Endothelial cell of umbilical vein (primary cell): Measurements from ENCODE around the gene NRBF2. TPM values are rescaled to one million over a fixed set of nuclear protein-coding genes. Genes with fewer than 3 reads are reported as not detected.

ENCODE experiments used
- BruUV-seq: library from RNA; stranded (reverse); fragments of 400-500 nt; replicated peaks from 2 replicates; lab custom pipeline; 2021; lab: Mats Ljungman, UMichigan
- CTCF ChIA-PET: fragments of 300-600, 350-600 bp; sonication (Branson Sonifier 250); formaldehyde crosslinking; loops from one replicate; lab custom pipeline; 2021; ENCODE audit warnings: antibody characterized with exemption, inconsistent platforms; lab: Charles Lee
- POLR2A ChIA-PET: fragments of 300-600, 350-600 bp; sonication (Branson Sonifier 250); formaldehyde crosslinking; loops from one replicate; lab custom pipeline; 2021; ENCODE audit warnings: antibody characterized with exemption, inconsistent platforms; lab: Charles Lee
- DNase-seq: peaks from one replicate; pipeline ENCODE4 v3.0.0-alpha.2; 2011; ENCODE audit warnings: low read depth, low spot score
- FAIRE-seq: peaks from 2 replicates; lab custom pipeline; 2011; peaks lifted over from hg19 to GRCh38; lab: Jason Lieb, UNC
- H2AFZ ChIP-seq: 2 replicates; pipeline ENCODE4 v1.6.0; 2012; ENCODE audit warnings: low read depth, low read length, control low read depth, inconsistent platforms
- H3K27ac ChIP-seq: 2 replicates; pipeline ENCODE4 v1.5.1; 2011; ENCODE audit warnings: low read depth, mild to moderate bottlenecking, control low read depth, low read length, moderate library complexity; ENCODE audit not compliant: insufficient read depth
- H3K27me3 ChIP-seq, 2 experiments: 2 replicates each; pipeline versions ENCODE4 v1.6.0 to v1.6.1; 2011; ENCODE audit warnings: low read length in 2 of 2, mixed read lengths in 1 of 2; ENCODE audit not compliant: control insufficient read depth in 2 of 2, insufficient read depth in 2 of 2
- H3K36me3 ChIP-seq, 2 experiments: 2 replicates in 1 of 2; 3 replicates in 1 of 2; pipeline ENCODE4 v1.5.1; 2011; ENCODE audit warnings: low read length in 2 of 2, mild to moderate bottlenecking in 1 of 2, moderate library complexity in 1 of 2; ENCODE audit not compliant: control insufficient read depth in 2 of 2, insufficient read depth in 2 of 2; ENCODE audit errors: extremely low read depth in 1 of 2
- H3K4me1 ChIP-seq: 3 replicates; pipeline ENCODE4 v1.5.1; 2011; ENCODE audit warnings: mild to moderate bottlenecking, low read length; ENCODE audit not compliant: control insufficient read depth, insufficient read depth; ENCODE audit errors: extremely low read depth
- H3K4me2 ChIP-seq: 2 replicates; pipeline ENCODE4 v1.6.1; 2011; ENCODE audit warnings: low read length, control low read depth, mixed read lengths; ENCODE audit not compliant: insufficient read depth
- H3K4me3 ChIP-seq, 3 experiments: fragments of 200-600 bp in 1 of 3; sonication (generic), shearing (Covaris generic) in 1 of 3; replicated peaks in 1 of 3; 2 replicates each; pipeline ENCODE4 v1.5.1; 2011 to 2016; ENCODE audit warnings: control low read depth in 3 of 3, low read length in 3 of 3, mild to moderate bottlenecking in 2 of 3, inconsistent platforms in 1 of 3, low read depth in 1 of 3, moderate library complexity in 1 of 3; ENCODE audit not compliant: insufficient read depth in 1 of 3
- H3K79me2 ChIP-seq: 2 replicates; pipeline ENCODE4 v1.6.0; 2012; ENCODE audit warnings: low read length, inconsistent platforms; ENCODE audit not compliant: control insufficient read depth, insufficient read depth
- H3K9ac ChIP-seq: replicated peaks from 2 replicates; pipeline ENCODE3; 2011; ENCODE audit warnings: low read length, control low read depth; ENCODE audit not compliant: insufficient read depth; ENCODE audit errors: extremely low read depth
- H3K9me1 ChIP-seq: replicated peaks from 3 replicates; pipeline ENCODE4 v1.6.0; 2011; ENCODE audit warnings: mild to moderate bottlenecking, low read length; ENCODE audit not compliant: control insufficient read depth, insufficient read depth; ENCODE audit errors: extremely low read depth
- H3K9me3 ChIP-seq: replicated peaks from 2 replicates; pipeline ENCODE4 v1.5.1; 2012; ENCODE audit warnings: low read length, inconsistent platforms; ENCODE audit not compliant: control insufficient read depth, insufficient read depth
- H4K20me1 ChIP-seq: replicated peaks from 2 replicates; pipeline ENCODE3; 2011; ENCODE audit warnings: mild to moderate bottlenecking, low read length; ENCODE audit not compliant: control insufficient read depth, insufficient read depth; ENCODE audit errors: extremely low read depth
- CTCF ChIP-seq, 2 donors: IDR thresholded peaks; 1 replicate in 1 of 2; 2 replicates in 1 of 2; pipeline ENCODE4 v1.5.1; 2011; ENCODE audit warnings: low read length in 2 of 2, mild to moderate bottlenecking in 2 of 2, moderate library complexity in 2 of 2, control low read depth in 1 of 2, inconsistent platforms in 1 of 2, low read depth in 1 of 2; ENCODE audit not compliant: insufficient read depth in 1 of 2; ENCODE audit errors: extremely low read depth in 1 of 2
- EZH2 ChIP-seq: IDR thresholded peaks from 2 replicates; pipeline ENCODE4 v1.6.1; 2012; ENCODE audit warnings: borderline replicate concordance, low read depth, mild to moderate bottlenecking, moderate library complexity, low read length, inconsistent platforms; ENCODE audit not compliant: severe bottlenecking
- FOS ChIP-seq: IDR thresholded peaks from 2 replicates; pipeline ENCODE4 v1.6.1; 2011; ENCODE audit warnings: mild to moderate bottlenecking, low read length, moderate library complexity, borderline replicate concordance; ENCODE audit not compliant: insufficient read depth
- GATA2 ChIP-seq: IDR thresholded peaks from 2 replicates; pipeline ENCODE4 v1.7.0; 2011; ENCODE audit warnings: low read depth, mild to moderate bottlenecking, moderate library complexity, mixed read lengths, low read length; ENCODE audit not compliant: insufficient read length, insufficient read depth
- JUN ChIP-seq: IDR thresholded peaks from 2 replicates; pipeline ENCODE4 v1.6.1; 2011; ENCODE audit warnings: borderline replicate concordance, low read depth; ENCODE audit not compliant: insufficient read length, insufficient read depth
- MAX ChIP-seq: IDR thresholded peaks from 2 replicates; pipeline ENCODE4 v1.6.1; 2011; ENCODE audit not compliant: insufficient read depth, insufficient read length
- MYC ChIP-seq: IDR thresholded peaks from one replicate; pipeline ENCODE4 v1.6.1; 2011; ENCODE audit warnings: mild to moderate bottlenecking, low read depth, low read length
- POLR2A ChIP-seq: IDR thresholded peaks from 2 replicates; pipeline ENCODE4 v1.6.1; 2012; ENCODE audit warnings: low read depth, mild to moderate bottlenecking, control low read depth, low read length
- POLR2AphosphoS5 ChIP-seq: IDR thresholded peaks from 2 replicates; pipeline ENCODE4 v1.6.1; 2012; ENCODE audit warnings: low read depth, mild to moderate bottlenecking, control low read depth, low read length, moderate library complexity; ENCODE audit not compliant: insufficient read depth
- dilution Hi-C: fragments of 300-500 bp; cut with MboI; formaldehyde crosslinking; loops from one replicate; pipeline ENCODE4 v1.15.0; 2019; ENCODE audit warnings: low sequenced_read_pairs; ENCODE audit not compliant: extremely low pct_ligation_motif_present
- intact Hi-C: fragments of 100-400 bp; cut with micrococcal nuclease; formaldehyde crosslinking; loops from one replicate; pipeline ENCODE4 v1.10.0; 2022
- polyA plus RNA-seq, 4 experiments: library from polyadenylated mRNA; depleted of rRNA in 3 of 4; stranded (reverse) in 3 of 4; unstranded in 1 of 4; fragments of >200 nt; gene quantifications; 2 replicates each; pipeline versions ENCODE4 v1.2.1 to v1.2.3, GENCODE V29; 2011 to 2012; ENCODE audit warnings: missing spikeins in 1 of 4
- total RNA-seq: library from RNA; stranded (reverse); gene quantifications from 2 replicates; pipeline ENCODE4 v1.2.3, GENCODE V29; 2021

The NRBF2 gene
- total and polyA plus RNA-seq, 2 donors (not counting 3 experiments of a cell fraction or from before 2014, with no cell fraction given) = 7.6 to 17.7 TPM

GRCh38 chr10:63106111-63106755, 26.9 kb upstream of the NRBF2 start:
- H3K36me3 ChIP-seq = no peaks in the 10 kb centered on the region
- FAIRE-seq = no peak
- dilution Hi-C loops = no loop called here
- no peaks in the 10 kb centered on the region for H3K9me3 ChIP-seq
- CTCF ChIA-PET = no interaction called here
- H3K27ac ChIP-seq = no peak overlapping the region
- no peaks in the 10 kb centered on the region for H3K4me1 ChIP-seq
- DNase-seq = no peak
- TF ChIP-seq GATA2 (no peak), POLR2A (no peak), MAX (no peak), FOS (no peak), JUN (no peak), MYC (no peak)
- no peaks in the 10 kb centered on the region for H3K79me2 ChIP-seq
- no peak overlapping the region for H3K9ac ChIP-seq
- no TSS peak for BruUV-seq
- H4K20me1 ChIP-seq = no peaks in the 10 kb centered on the region
- POLR2A ChIA-PET = interaction anchor here (1.4 kb wide), 1 partner anchor 26 kb away, joined by 3 read pairs; the partner anchor contains the start of gene NRBF2
- H3K27me3 ChIP-seq = no peaks in the 10 kb centered on the region
- H3K4me3 ChIP-seq = no peak overlapping the region
- no peak overlapping the region for H3K4me2 ChIP-seq
- H3K9me1 ChIP-seq = no peaks in the 10 kb centered on the region
- no peak overlapping the region for H2AFZ ChIP-seq
- intact Hi-C loops = no loop called here

- DNase-seq = no peak
- Histone ChIP-seq H2AFZ (no peak overlapping the region), H3K4me3 (no peak overlapping the region), H4K20me1 (no peaks in the 10 kb centered on the region), H3K9me3 (no peaks in the 10 kb centered on the region), H3K36me3 (no peaks in the 10 kb centered on the region), H3K79me2 (no peaks in the 10 kb centered on the region), H3K27me3 (no peaks in the 10 kb centered on the region), H3K9me1 (no peaks in the 10 kb centered on the region), H3K9ac (no peak overlapping the region), H3K4me1 (no peaks in the 10 kb centered on the region), H3K27ac (no peak overlapping the region), H3K4me2 (no peak overlapping the region)
- CTCF ChIA-PET = no interaction called here
- TF ChIP-seq POLR2AphosphoS5 = no peak
- TF ChIP-seq CTCF (IDR thresholded peaks at IDR 0.05; ENCODE audit: extremely low read depth in 1 of 2, insufficient read depth in 1 of 2, low read depth in 1 of 2, low read length in 2 of 2) = no peak
- TF ChIP-seq FOS = no peak
- no peak for TF ChIP-seq EZH2
- TF ChIP-seq POLR2A = no peak
- no peak for TF ChIP-seq GATA2
- TF ChIP-seq JUN = no peak
- TF ChIP-seq MYC = no peak
- no peak for TF ChIP-seq MAX
- POLR2A ChIA-PET = no interaction called here
- dilution Hi-C loops = no loop called here
- no TSS peak for BruUV-seq
- FAIRE-seq = no peak
- intact Hi-C loops = no loop called here
Measured at GRCh38 chr10:63107943-63108437, 25.1 kb upstream of the NRBF2 start.
